Smooth muscle cell (in vitro differentiated cells): ENCODE results near the gene SNRPA. TPM values are rescaled to one million over a fixed set of nuclear protein-coding genes. Genes with fewer than 3 reads are reported as not detected.
A peak's percentile ranks its signal among the peaks of the same experiment; 100 is the strongest.

Experiments used
- DNase-seq: peaks from one replicate; lab custom pipeline; 2025; ENCODE audit not compliant: unreplicated experiment; lab: John Stamatoyannopoulos, UW
- H2AFZ ChIP-seq: fragments of 200-600 bp; sonication (generic); 2 replicates; pipeline ENCODE4 v1.6.0; 2016; ENCODE audit warnings: antibody characterized with exemption, low read depth, mild to moderate bottlenecking
- H3F3A ChIP-seq: fragments of 200-600 bp; sonication (generic); 2 replicates; pipeline ENCODE4 v1.6.0; 2017; ENCODE audit warnings: antibody characterized with exemption, low read depth
- H3K27ac ChIP-seq: fragments of 200-600 bp; sonication (generic); 2 replicates; pipeline ENCODE4 v1.5.1; 2016; ENCODE audit warnings: low read depth, mild to moderate bottlenecking
- H3K27me3 ChIP-seq: fragments of 200-600 bp; sonication (generic); 2 replicates; pipeline ENCODE4 v1.6.1; 2016; ENCODE audit warnings: low read depth, mild to moderate bottlenecking
- H3K36me3 ChIP-seq: fragments of 200-600 bp; sonication (generic); 2 replicates; pipeline ENCODE4 v1.5.1; 2016; ENCODE audit warnings: low read depth
- H3K4me1 ChIP-seq: fragments of 200-600 bp; sonication (generic); 2 replicates; pipeline ENCODE4 v1.5.1; 2016; ENCODE audit warnings: low read depth
- H3K4me2 ChIP-seq: fragments of 200-600 bp; sonication (generic); 2 replicates; pipeline ENCODE4 v1.6.0; 2016; ENCODE audit warnings: mild to moderate bottlenecking
- H3K4me3 ChIP-seq: fragments of 200-600 bp; sonication (generic); 2 replicates; pipeline ENCODE4 v1.5.1; 2016; ENCODE audit warnings: mild to moderate bottlenecking
- H3K79me2 ChIP-seq: fragments of 200-600 bp; sonication (generic); 2 replicates; pipeline ENCODE4 v1.6.0; 2016; ENCODE audit warnings: low read depth, mild to moderate bottlenecking
- H3K9ac ChIP-seq: fragments of 200-600 bp; sonication (generic); 2 replicates; pipeline ENCODE4 v1.6.0; 2016; ENCODE audit warnings: low read depth
- H3K9me3 ChIP-seq: fragments of 200-600 bp; sonication (generic); replicated peaks from 2 replicates; pipeline ENCODE4 v1.5.1; 2016; ENCODE audit warnings: low read depth
- H4K20me1 ChIP-seq: fragments of 200-600 bp; sonication (generic); 2 replicates; pipeline ENCODE4 v1.6.0; 2016; ENCODE audit warnings: low read depth
- CTCF ChIP-seq: fragments of 200-600 bp; sonication (generic); IDR thresholded peaks from 2 replicates; pipeline ENCODE4 v1.5.1; 2017; ENCODE audit warnings: borderline replicate concordance, mild to moderate bottlenecking, antibody characterized with exemption; ENCODE audit not compliant: insufficient read depth, poor library complexity, severe bottlenecking
- WGBS: methylation state at CpG from one replicate; pipeline ENCODE4 v1.1.7; 2016; ENCODE audit warnings: low lambda C conversion rate; 5-methylcytosine and 5-hydroxymethylcytosine counted together
- polyA plus RNA-seq: library from polyadenylated mRNA; unstranded; fragments of >200 nt; fragmentation: Nextera tagmentation; extraction: Ambion mirVana; gene quantifications from 2 replicates; pipeline ENCODE4 v1.2.1, GENCODE V29; 2016
- total RNA-seq: library from RNA; depleted of rRNA; stranded (reverse); fragments of >200 nt; gene quantifications from 2 replicates; pipeline ENCODE4 v1.2.3, GENCODE V29; 2014

SNRPA gene
- total and polyA plus RNA-seq, 2 experiments from 2014 or later = 30.3 to 87.7 TPM

GRCh38 chr19:40777937-40778705 lies 27.1 kb downstream of the SNRPA start, which contains the start of gene RAB4B:
Gene RAB4B (plus strand): TSS chr19:40778247. CDS start chr19:40778376, 129 bp downstream.
- Histone ChIP-seq H3K27ac (peak within 1 kb of the TSS; percentile 92), H3K36me3 (no peaks in the 10 kb centered on the region), H3K79me2 (no peaks in the 10 kb centered on the region), H3K4me3 (peak within 1 kb of the TSS; percentile 60), H3F3A (peaks cover 7% of the 10 kb centered on the region), H2AFZ (peak within 1 kb of the TSS; percentile 57), H4K20me1 (no peaks in the 10 kb centered on the region), H3K9me3 (no peaks in the 10 kb centered on the region), H3K4me2 (peak within 1 kb of the TSS; percentile 89), H3K27me3 (no peaks in the 10 kb centered on the region), H3K4me1 (peaks cover 4% of the 10 kb centered on the region), H3K9ac (peak within 1 kb of the TSS; percentile 78)
- TF ChIP-seq CTCF = no peak
- DNase-seq = peak; percentile 98
- under 1% methylated on average over 51 of the region's 56 CpGs for WGBS

GRCh38 chr19:40778706-40779284 lies 27.8 kb downstream of the SNRPA start:
- Histone ChIP-seq H3K4me2 (peak overlapping the region; percentile 82), H4K20me1 (no peaks in the 10 kb centered on the region), H3K27me3 (no peaks in the 10 kb centered on the region), H3K27ac (peak overlapping the region; percentile 92), H3K79me2 (no peaks in the 10 kb centered on the region), H3K9ac (no peak overlapping the region), H3K9me3 (no peaks in the 10 kb centered on the region), H3K4me1 (peaks cover 4% of the 10 kb centered on the region), H3K4me3 (peak overlapping the region; percentile 60), H2AFZ (peak overlapping the region; percentile 25), H3K36me3 (no peaks in the 10 kb centered on the region), H3F3A (peaks cover 7% of the 10 kb centered on the region)
- 1% methylated on average over 7 of the region's 7 CpGs for WGBS
- no peak for TF ChIP-seq CTCF
- DNase-seq = no peak

GRCh38 chr19:40780582-40780981 lies 29.6 kb downstream of the SNRPA start:
- H3K27me3 ChIP-seq = no peaks in the 10 kb centered on the region
- no peak overlapping the region for H3K4me2 ChIP-seq
- H3K79me2 ChIP-seq = no peaks in the 10 kb centered on the region
- peaks cover 7% of the 10 kb centered on the region for H3F3A ChIP-seq
- 96% methylated on average over 5 of the region's 5 CpGs for WGBS
- no peak for DNase-seq
- no peak overlapping the region for H2AFZ ChIP-seq
- H3K9ac ChIP-seq = no peak overlapping the region
- no peaks in the 10 kb centered on the region for H4K20me1 ChIP-seq
- peaks cover 4% of the 10 kb centered on the region for H3K4me1 ChIP-seq
- no peaks in the 10 kb centered on the region for H3K36me3 ChIP-seq
- no peak overlapping the region for H3K27ac ChIP-seq
- no peak for TF ChIP-seq CTCF
- H3K4me3 ChIP-seq = no peak overlapping the region
- H3K9me3 ChIP-seq = no peaks in the 10 kb centered on the region

- Histone ChIP-seq H3K4me2 (no peak overlapping the region), H3K27ac (no peak overlapping the region), H3K4me3 (no peak overlapping the region), H3K36me3 (no peaks in the 10 kb centered on the region), H3K4me1 (peaks cover 4% of the 10 kb centered on the region), H3K9me3 (no peaks in the 10 kb centered on the region), H3K79me2 (no peaks in the 10 kb centered on the region), H3K27me3 (no peaks in the 10 kb centered on the region), H2AFZ (no peak overlapping the region), H3K9ac (no peak overlapping the region), H3F3A (peaks cover 7% of the 10 kb centered on the region), H4K20me1 (no peaks in the 10 kb centered on the region)
- WGBS = 98% methylated on average over 7 of the region's 7 CpGs
- no peak for DNase-seq
- no peak for TF ChIP-seq CTCF
Measured at GRCh38 chr19:40781140-40781539, 30.1 kb downstream of the SNRPA start.
